ENCODE results near the gene TUBAL3.

- TF ChIP-seq POLR2A (IDR thresholded peaks at IDR 0.05) (no peak), CTCF (IDR thresholded peaks at IDR 0.05) (no peak), POLR2AphosphoS5 (IDR thresholded peaks at IDR 0.05; ENCODE audit: insufficient read depth in 1 of 2, low read depth in 1 of 2) (no peak)
Observed at GRCh38 chr10:5343979-5344378, 60.6 kb downstream of the TUBAL3 start.

All from vagina (tissue), 2 donors.